SW480 (cell line): ENCODE results near the gene MTUS2.

Source experiments
- DNase-seq: peaks from one replicate; pipeline ENCODE4 v3.0.0-alpha.2; 2016; ENCODE audit warnings: low spot score

MTUS2 gene

DNA sequence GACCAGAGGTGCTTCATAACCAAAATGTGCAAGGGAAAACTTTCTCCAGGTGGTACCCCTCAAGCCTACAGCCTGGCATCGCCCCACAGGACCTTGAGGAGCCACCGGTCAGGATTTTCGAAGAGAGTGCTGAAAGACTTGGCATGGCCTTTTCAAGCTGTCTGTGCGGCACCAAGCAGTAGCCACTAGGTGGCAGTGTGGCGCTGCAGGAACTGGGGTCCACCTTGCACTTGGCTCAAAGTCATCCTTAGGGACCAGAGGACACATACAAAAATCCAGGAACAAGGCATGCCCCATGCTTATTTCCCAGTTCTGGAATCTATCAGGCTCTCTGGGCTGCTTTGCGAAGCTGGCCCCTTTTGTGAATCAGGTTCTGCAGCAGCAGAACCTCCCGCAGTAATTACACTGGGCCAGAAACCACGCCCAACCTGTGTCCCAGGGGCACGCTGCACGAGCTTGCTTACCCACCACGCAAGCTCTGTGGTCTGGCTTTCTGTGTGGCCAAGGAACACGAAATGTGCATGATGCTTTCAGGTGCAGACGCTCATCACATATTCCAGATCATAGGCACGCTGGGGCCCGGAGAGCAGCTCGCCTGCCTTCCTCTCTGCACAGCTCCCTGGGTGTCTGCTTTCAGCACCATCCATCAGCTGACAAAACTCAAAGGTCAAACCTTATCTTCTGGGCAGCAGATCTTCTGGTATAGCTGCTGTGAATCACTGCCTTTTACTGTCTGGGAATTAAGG, 688.2 kb downstream of the MTUS2 start:
- DNase-seq = peak; percentile 70

DNA sequence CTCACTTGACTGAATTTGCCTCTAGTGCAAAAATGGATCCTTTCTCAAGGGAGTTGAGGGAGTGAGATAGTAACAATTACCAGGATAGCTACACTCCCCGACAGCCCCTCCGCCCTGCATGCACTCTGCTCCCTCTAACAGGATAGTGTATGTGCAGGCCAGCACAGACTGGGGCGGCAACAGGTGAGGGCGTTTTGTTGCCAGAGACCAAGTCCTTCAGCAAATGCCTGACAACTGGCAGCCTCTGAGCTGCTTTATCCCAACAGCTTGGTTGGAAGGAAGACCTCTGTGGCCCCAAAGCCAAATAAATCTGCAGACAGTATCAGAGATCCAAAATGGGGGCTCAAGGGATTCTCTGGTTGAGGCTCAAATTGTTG, 688.7 kb downstream of the MTUS2 start:
- DNase-seq = no peak

- no peak for DNase-seq
Observed at GRCh38 chr13:29509999-29510589, 690.0 kb downstream of the MTUS2 start.

DNA sequence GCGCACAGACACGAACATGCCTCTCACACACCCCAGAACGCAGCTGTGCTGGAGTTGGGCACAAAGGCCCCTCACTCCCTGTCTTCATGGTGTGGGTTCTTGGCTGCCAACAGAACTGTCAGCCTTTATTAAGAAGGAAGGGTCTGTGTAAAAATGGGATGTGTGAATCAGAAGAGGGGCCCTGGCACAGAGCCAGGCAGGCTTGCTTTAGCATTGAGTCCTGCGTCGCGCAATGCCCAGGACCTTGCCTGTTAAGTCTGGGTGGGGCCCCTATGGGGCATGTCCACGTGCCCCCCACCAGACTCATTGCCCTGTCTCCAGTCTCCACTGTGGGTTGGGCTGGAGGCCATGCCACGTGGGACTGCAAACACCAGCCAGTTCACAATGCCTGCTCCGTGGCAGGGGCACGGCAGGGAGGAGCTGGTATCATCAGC, 690.5 kb downstream of the MTUS2 start:
- DNase-seq = no peak

DNA sequence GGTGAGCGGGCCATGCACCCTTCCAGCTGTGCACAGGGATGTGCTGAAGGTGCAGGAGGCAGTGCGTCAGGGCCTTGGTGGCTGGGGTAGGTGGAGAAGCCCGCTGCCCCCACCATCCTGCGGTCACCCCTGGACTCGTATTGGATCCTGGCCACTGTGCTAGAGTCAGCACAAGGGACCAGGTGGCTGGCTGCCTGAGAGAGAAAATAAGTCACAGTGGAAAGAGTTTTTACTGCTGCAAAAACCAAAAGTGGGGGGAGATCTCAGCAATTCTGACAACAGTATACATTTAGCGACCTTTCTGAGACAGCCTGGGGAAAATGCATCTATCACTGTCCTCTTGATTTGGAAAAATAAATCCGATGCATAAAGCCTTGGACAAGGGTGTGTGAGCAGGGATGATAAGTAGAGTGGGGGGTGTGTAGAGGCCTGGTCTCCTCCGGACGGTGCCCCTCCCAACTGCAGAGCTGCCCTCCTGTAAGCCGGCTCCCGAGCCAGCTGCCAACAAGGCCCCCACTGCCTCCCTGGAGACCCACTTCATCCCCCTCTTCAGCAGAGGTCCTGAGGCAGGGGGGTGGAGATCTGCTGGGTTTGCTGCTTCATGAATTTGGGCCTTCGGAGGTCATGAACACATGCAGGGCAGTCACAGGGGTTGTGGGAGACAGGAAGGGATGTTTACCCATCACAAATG, 691.1 kb downstream of the MTUS2 start:
- DNase-seq = no peak

- DNase-seq = no peak
Observed at GRCh38 chr13:29511980-29512379, 691.8 kb downstream of the MTUS2 start.

- DNase-seq = no peak
Observed at GRCh38 chr13:29513002-29513980, 693.2 kb downstream of the MTUS2 start.

DNA sequence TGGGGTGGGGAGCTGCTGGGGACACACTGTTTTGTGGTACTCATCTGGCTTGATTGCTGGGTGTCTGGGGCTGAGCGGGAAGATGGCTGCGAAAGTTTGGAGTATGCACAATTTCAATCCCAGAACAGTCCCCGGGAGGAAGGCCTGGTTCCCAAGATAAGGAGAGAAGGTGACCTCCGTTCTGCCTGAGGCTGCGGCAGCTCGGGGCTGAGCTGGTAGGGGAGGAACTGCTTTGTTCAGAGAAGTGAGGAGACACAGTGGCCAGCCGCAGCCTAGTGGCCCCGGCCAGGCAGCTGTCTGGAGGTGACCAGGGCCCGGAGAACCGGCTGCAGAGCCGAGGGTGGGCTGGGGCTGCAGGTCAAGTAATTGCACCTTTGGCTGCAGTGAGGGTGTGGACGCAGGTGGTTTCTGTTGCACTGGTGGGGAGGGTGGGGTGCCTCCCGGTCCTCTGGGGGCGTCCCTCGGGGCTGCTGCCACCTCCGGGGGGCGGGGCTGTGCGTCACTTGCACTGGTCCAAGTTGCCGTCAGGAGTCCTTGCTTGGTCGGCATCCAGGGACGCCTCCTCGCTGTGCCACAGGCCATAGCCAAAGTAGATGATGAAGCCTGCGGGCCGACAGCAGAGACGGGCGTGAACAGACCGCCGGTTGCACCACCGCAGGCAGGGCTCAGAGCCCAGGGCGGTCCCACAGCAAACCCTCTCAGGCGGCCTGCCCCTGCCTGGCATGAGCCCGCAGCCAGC, 694.0 kb downstream of the MTUS2 start:
- no peak for DNase-seq

DNA sequence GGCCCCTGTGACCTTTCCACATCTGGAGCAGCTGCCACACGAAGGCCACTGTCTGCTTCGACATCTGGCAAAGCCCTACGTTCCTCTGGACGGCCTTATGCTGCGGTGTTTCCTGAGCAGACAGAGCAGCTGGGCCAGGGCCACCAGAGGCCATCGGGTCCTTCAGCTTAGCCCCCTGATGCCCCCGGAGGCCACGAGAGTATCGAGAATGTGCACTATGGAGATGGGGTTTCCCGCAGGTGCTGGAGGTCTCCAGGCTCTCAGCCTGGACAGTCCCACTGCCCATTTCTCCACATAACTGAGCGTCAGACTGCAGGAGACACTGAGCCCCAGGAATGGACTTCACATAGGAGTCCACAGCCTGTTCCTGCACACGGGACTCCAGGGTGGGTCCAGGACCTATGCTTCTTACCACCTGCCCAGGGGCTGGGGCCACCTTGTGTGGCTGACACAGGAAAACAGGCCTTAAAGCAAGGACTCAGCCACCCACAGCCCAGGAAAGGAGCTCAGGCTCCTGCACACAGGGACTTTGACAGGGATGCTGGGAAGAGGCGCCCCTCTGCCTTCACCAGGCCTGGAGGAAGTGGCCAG, 694.7 kb downstream of the MTUS2 start:
- DNase-seq = no peak

DNA sequence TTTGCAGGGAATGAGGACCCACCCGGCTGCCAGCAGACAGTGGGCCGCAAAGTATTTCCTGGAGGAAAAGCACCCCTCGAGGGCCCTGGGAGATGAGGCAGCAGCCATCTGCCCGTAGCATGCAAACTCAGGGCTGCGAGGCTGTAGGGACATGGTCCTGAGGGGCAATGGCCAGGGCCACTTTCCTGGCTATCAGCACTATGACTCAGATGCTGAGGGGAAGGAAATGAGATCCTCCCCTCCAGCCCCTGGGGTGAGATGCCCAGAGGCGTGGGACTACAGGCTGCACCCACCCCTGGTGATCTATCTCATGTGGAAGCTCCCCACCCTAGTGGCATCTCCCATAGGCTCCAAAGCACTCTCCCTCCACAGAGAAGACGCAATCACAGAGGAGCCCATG, 695.2 kb downstream of the MTUS2 start:
- DNase-seq = no peak

DNA sequence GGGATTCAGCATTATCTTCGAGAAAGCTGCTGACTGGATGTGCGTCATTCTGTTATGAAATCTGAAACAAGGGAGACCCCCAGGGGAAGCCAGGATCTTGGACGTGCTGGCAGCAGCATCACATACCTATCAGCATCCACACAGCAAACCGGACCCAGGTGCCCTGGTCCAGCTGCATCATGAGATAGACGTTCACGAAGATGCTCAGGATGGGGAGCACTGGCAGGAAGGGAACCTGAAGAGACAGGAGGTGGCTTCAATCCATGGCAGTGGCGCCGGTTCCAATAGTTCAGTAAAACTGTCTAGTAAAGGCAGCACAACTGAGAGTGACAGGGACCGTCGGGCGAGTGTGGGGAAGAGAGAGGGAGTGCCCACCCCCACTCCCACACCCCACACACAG, 695.9 kb downstream of the MTUS2 start:
- DNase-seq = no peak

DNA sequence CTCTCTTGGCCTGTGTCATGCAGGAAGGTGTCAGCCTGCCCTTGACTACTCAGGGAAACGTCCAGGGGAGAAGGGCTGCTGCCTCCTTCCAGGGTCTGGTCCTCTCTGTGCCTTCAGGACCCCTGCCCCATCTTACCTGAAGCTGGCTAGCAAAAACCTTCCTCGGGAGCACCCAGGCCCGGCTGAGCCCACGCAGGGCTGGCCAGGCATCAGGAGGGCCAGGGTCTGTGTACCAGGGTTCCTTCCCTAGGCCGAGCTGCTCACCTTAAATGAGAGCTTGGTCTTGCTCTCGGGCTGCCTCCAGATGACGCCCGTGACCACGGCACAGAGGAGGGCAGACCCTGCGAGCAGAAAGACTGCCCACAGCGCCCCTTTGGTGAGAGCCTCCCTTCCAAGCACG, 696.7 kb downstream of the MTUS2 start:
- DNase-seq = no peak

GRCh38 chr13:29519921-29520320, 699.8 kb downstream of the MTUS2 start:
- DNase-seq = no peak

- no peak for DNase-seq
Observed at GRCh38 chr13:29520671-29521070, 700.5 kb downstream of the MTUS2 start.

- DNase-seq = no peak
Observed at GRCh38 chr13:29521336-29521735, 701.2 kb downstream of the MTUS2 start.

- DNase-seq = no peak
Observed at GRCh38 chr13:29522044-29522685, 702.0 kb downstream of the MTUS2 start.

GRCh38 chr13:29523199-29523961, 703.2 kb downstream of the MTUS2 start:
- no peak for DNase-seq

DNA sequence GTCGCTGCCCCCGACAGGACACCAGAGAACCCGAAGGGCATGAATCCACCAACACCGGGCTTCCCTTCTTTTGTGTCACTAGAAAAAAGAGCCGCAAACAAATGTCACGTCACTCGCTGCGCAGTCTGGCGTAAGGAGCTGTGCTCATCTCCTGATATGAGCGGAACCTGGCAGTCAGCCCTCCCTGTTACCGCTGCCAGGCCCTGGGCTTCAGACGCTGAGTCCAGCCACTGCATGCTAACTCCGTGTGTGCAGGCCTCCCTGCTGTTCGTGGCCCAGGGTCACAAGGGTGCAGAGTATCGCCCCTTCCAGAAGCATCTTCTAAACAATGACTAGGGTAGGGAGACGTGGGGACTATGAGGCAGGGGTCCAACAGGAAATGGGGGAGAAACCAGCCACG, 704.0 kb downstream of the MTUS2 start:
- no peak for DNase-seq

DNA sequence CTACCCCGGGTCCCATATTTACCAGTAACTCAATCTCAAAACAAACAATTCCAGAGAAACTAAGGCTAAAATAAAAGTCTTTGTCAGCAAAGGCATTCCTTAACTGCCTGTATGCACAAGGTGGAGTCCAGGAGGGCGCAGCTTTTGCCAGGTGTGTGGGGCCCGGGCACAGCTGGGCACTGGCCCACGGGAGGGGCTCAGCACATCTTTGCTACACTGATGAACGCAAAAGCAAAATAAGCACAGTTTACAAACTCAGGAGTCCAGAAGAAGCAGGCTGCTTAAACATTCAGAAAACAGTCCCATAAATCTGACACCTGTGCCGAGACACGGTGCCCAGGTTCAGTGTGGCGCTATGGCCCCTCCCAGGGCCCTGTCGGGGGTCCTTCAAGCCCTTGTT, 704.5 kb downstream of the MTUS2 start:
- no peak for DNase-seq

- DNase-seq = no peak
Observed at GRCh38 chr13:29525757-29526156, 705.6 kb downstream of the MTUS2 start.
